Osteocyte (in vitro differentiated cells): ENCODE measurements around the gene PHACTR1. TPM values are rescaled to one million over a fixed set of nuclear protein-coding genes. Genes with fewer than 3 reads are reported as not detected.

Source experiments
- DNase-seq: peaks from one replicate; pipeline ENCODE4 v3.0.0; 2021; ENCODE audit warnings: mixed read lengths; ENCODE audit not compliant: unreplicated experiment; ENCODE audit errors: extremely low spot score
- H3K27ac Mint-ChIP-seq: one replicate; pipeline ENCODE4 v1.8.0; 2021; ENCODE audit warnings: mild to moderate bottlenecking, mixed read lengths; ENCODE audit not compliant: unreplicated experiment
- H3K27me3 Mint-ChIP-seq: one replicate; pipeline ENCODE4 v1.8.0; 2021; ENCODE audit warnings: mixed read lengths; ENCODE audit not compliant: unreplicated experiment
- H3K36me3 Mint-ChIP-seq: one replicate; pipeline ENCODE4 v1.8.0; 2021; ENCODE audit warnings: mixed read lengths; ENCODE audit not compliant: unreplicated experiment
- H3K4me1 Mint-ChIP-seq: one replicate; pipeline ENCODE4 v1.8.0; 2021; ENCODE audit warnings: mixed read lengths; ENCODE audit not compliant: unreplicated experiment
- H3K4me3 Mint-ChIP-seq: one replicate; pipeline ENCODE4 v1.8.0; 2021; ENCODE audit warnings: mild to moderate bottlenecking, moderate library complexity, mixed read lengths; ENCODE audit not compliant: unreplicated experiment
- H3K9me3 Mint-ChIP-seq: one replicate; pipeline ENCODE4 v1.8.0; 2021; ENCODE audit warnings: mixed read lengths; ENCODE audit not compliant: unreplicated experiment
- total RNA-seq: library from RNA; stranded (reverse); gene quantifications from 2 replicates; pipeline ENCODE4 v1.2.1, GENCODE V29; 2021
- TF ChIP-seq, protein P1 (sequence below): fragments of 200-600 bp; sonication (generic); IDR thresholded peaks from 2 replicates; pipeline ENCODE4 v1.5.0; 2021; ENCODE audit warnings: antibody characterized with exemption, mild to moderate bottlenecking, moderate library complexity

PHACTR1 gene
- total RNA-seq, 1 donor from 2014 or later, result 1.0 TPM

DNA sequence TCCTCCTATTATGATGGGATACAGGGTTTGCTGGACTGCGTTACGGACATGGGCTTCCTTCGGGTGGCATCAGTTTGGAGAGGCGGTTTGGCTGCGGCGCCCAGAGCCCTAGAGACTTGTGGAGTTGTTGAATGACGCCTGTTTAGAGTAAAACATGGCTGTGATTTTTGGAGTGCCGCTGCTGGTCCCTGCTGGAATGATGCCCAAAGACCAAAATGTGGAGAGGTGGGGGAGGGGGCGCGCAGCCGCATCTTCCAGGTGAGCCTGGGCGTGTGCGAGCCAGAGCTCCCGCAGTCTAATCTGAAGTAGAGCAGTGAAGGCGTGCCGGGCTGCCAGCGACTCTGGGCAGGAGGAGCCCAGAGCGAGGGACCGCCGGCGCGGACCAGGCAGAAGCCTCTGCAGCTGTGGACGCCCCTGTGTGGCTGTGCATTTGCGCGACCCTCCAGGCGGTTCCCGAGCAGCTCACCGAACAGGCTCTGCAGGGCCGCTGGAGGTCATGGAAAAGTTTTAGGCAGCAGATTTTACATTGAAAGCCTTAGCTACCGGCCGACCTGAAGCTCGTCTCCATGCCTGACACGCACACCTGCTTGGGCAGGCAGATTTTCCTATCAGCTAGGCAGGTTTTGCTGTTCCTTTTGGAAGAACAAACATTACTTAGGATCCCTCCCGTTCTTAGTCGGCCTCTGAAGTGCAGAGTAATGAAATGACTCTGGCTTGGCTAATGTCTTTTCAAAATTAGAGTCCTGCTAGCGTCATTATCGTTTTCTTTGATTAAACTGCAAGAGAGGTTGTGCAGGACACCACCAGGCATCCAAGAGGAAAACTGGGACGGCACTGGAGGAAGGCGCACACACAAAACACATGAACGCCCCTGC is 298.2 kb downstream of the PHACTR1 start:
- Mint-ChIP-seq H3K4me1 (peaks cover 10% of the 10 kb centered on the region), H3K27ac (no peak overlapping the region), H3K36me3 (no peaks in the 10 kb centered on the region), H3K9me3 (no peaks in the 10 kb centered on the region), H3K4me3 (peak overlapping the region; percentile 24), H3K27me3 (peaks cover 78% of the 10 kb centered on the region)
- DNase-seq, result no peak
- TF ChIP-seq, protein P1, sequence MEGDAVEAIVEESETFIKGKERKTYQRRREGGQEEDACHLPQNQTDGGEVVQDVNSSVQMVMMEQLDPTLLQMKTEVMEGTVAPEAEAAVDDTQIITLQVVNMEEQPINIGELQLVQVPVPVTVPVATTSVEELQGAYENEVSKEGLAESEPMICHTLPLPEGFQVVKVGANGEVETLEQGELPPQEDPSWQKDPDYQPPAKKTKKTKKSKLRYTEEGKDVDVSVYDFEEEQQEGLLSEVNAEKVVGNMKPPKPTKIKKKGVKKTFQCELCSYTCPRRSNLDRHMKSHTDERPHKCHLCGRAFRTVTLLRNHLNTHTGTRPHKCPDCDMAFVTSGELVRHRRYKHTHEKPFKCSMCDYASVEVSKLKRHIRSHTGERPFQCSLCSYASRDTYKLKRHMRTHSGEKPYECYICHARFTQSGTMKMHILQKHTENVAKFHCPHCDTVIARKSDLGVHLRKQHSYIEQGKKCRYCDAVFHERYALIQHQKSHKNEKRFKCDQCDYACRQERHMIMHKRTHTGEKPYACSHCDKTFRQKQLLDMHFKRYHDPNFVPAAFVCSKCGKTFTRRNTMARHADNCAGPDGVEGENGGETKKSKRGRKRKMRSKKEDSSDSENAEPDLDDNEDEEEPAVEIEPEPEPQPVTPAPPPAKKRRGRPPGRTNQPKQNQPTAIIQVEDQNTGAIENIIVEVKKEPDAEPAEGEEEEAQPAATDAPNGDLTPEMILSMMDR, result no peak

DNA sequence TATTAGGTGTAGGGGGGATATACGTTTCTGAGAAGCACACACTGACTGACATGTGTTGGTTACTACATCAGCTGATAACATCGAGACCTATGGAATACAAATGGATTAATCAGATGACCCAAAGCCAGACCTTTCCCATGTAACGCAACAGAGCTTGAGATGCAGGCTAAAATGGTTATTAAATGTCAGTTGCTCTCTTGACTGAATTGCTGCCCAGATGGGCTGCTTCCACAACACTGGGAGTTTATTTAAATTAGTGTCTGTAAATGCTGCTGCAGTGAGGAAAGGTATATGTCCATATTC is 298.8 kb downstream of the PHACTR1 start:
- H3K4me1 Mint-ChIP-seq, result peaks cover 10% of the 10 kb centered on the region
- no peak for DNase-seq
- H3K27me3 Mint-ChIP-seq, result peaks cover 77% of the 10 kb centered on the region
- H3K36me3 Mint-ChIP-seq, result no peaks in the 10 kb centered on the region
- no peaks in the 10 kb centered on the region for H3K9me3 Mint-ChIP-seq
- H3K27ac Mint-ChIP-seq, result no peak overlapping the region
- TF ChIP-seq, protein P1, result no peak
- no peak overlapping the region for H3K4me3 Mint-ChIP-seq

DNA sequence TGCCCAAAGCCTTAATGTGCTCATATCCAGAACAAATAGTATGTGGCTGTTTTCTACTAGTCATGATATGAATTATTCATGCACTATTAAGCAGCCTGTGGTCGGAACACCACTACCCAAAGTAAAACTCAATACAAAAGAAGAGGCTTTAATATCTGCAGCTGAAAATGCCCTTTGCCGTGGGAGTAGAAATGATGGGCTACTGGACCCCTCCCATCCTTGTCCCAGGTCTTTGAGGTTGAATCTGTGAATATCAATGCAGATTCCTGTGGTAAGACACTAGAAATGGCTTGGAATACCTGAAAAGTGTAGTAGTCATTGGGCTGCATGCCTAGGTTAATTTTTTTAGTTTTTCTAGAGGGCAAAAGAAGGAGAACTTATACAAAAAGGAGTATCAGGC is 308.0 kb downstream of the PHACTR1 start:
- no peak overlapping the region for H3K27ac Mint-ChIP-seq

DNA sequence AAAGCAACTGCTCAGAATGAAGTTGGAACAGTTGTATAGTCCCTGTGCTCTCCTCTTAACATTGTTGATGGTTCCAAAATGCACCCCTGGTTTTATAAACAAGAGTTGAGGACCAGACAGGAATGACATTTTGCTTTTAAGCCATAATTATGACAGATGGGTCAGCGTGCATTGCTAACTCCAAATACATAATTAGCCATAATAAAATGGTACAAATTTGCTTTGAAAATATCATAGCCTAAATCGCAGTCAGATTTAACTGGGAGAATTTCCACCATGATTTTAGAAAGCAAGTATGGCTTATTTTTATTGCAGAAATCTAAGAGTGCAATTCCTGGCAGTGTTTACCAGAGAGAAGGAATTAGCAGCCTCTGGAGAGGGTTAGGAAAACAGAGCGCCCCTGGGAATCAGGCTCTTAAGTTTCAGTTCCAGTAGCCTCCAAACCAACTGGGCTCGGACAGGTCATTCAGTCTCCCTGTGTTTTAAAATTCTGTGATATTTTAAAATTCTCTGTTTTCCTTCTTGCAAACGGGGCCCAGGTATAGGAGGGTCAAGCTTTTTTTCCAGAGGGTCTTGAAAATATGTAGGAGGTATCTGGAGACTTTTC is 309.4 kb downstream of the PHACTR1 start:
- DNase-seq, result no peak
- Mint-ChIP-seq H3K9me3 (no peaks in the 10 kb centered on the region), H3K27me3 (peaks cover 9% of the 10 kb centered on the region), H3K4me3 (no peak overlapping the region), H3K4me1 (no peaks in the 10 kb centered on the region), H3K36me3 (no peaks in the 10 kb centered on the region), H3K27ac (no peak overlapping the region)
- TF ChIP-seq, protein P1, result no peak

More for the DNA sequence above, 308.0 kb downstream of the PHACTR1 start:
- no peak overlapping the region for H3K4me3 Mint-ChIP-seq
- H3K36me3 Mint-ChIP-seq, result no peaks in the 10 kb centered on the region
- H3K27me3 Mint-ChIP-seq, result peaks cover 19% of the 10 kb centered on the region
- no peaks in the 10 kb centered on the region for H3K9me3 Mint-ChIP-seq
- TF ChIP-seq, protein P1, result no peak
- DNase-seq, result no peak
- no peaks in the 10 kb centered on the region for H3K4me1 Mint-ChIP-seq

DNA sequence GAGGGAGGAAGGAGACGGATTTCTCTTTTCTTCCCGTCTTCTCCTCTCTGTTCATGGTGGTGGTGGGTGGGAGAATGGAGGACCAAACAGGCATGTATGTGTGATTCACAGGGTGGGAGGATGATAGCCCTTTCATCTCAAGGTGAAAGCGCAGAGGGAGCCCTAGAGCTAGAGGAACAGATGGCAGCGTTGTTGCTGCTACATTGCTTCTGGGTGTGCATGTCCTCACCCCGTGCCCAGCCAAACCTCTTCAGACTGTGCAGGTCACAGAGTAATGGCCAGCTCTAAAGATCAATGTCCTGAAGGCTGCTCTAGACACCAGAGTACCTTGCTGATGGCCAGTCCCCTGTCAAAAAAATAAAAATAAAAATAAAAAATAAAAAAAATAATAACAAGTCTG is 310.0 kb downstream of the PHACTR1 start:
- H3K4me1 Mint-ChIP-seq, result no peaks in the 10 kb centered on the region
- peaks cover 9% of the 10 kb centered on the region for H3K27me3 Mint-ChIP-seq
- TF ChIP-seq, protein P1, result no peak
- DNase-seq, result no peak
- no peaks in the 10 kb centered on the region for H3K9me3 Mint-ChIP-seq
- no peak overlapping the region for H3K4me3 Mint-ChIP-seq
- H3K27ac Mint-ChIP-seq, result no peak overlapping the region
- H3K36me3 Mint-ChIP-seq, result no peaks in the 10 kb centered on the region
